Measurements from ENCODE around the gene TAS2R43. TPM values are rescaled to one million over a fixed set of nuclear protein-coding genes. Genes with fewer than 3 reads are reported as not detected.

The TAS2R43 gene
- polyA plus RNA-seq, 1 experiment = not detected

GRCh38 chr12:11078246-11078645, 13.9 kb downstream of the TAS2R43 start:
- no peak for TF ChIP-seq CTCF (IDR thresholded peaks at IDR 0.05; ENCODE audit: low read depth, low read length)
- POLR2A ChIA-PET = no interaction called here
- Histone ChIP-seq H3K9me3 (ENCODE audit: control insufficient read depth, insufficient read depth, low read length) (no peaks in the 10 kb centered on the region), H3K27ac (ENCODE audit: low read depth, low read length) (no peak overlapping the region), H3K27me3 (ENCODE audit: control insufficient read depth, insufficient read depth, low read length) (no peaks in the 10 kb centered on the region), H3K4me3 (ENCODE audit: low read depth, low read length) (no peak overlapping the region)
- DNase-seq (ENCODE audit: low read depth, low spot score) = no peak
- CTCF ChIA-PET = no interaction called here

GRCh38 chr12:11075642-11076041, 16.5 kb downstream of the TAS2R43 start:
- no peak overlapping the region for H3K4me3 ChIP-seq (ENCODE audit: low read depth, low read length)
- TF ChIP-seq CTCF (IDR thresholded peaks at IDR 0.05; ENCODE audit: low read depth, low read length) = no peak
- ChIA-PET CTCF (no interaction called here), POLR2A (interaction anchor here (0.5 kb wide), 1 partner anchor 56 kb away, joined by 3 read pairs; no protein-coding TSS in a partner anchor)
- no peaks in the 10 kb centered on the region for H3K9me3 ChIP-seq (ENCODE audit: control insufficient read depth, insufficient read depth, low read length)
- H3K27me3 ChIP-seq (ENCODE audit: control insufficient read depth, insufficient read depth, low read length) = no peaks in the 10 kb centered on the region
- no peak overlapping the region for H3K27ac ChIP-seq (ENCODE audit: low read depth, low read length)
- DNase-seq (ENCODE audit: low read depth, low spot score) = no peak

- H3K4me3 ChIP-seq (ENCODE audit: low read depth, low read length) = no peak overlapping the region
- H3K27ac ChIP-seq (ENCODE audit: low read depth, low read length) = no peak overlapping the region
- TF ChIP-seq CTCF (IDR thresholded peaks at IDR 0.05; ENCODE audit: low read depth, low read length) = no peak
- H3K9me3 ChIP-seq (ENCODE audit: control insufficient read depth, insufficient read depth, low read length) = no peaks in the 10 kb centered on the region
- DNase-seq (ENCODE audit: low read depth, low spot score) = no peak
- ChIA-PET POLR2A (no interaction called here), CTCF (no interaction called here)
- no peaks in the 10 kb centered on the region for H3K27me3 ChIP-seq (ENCODE audit: control insufficient read depth, insufficient read depth, low read length)
Measured at GRCh38 chr12:11071414-11071813, 20.7 kb downstream of the TAS2R43 start.

- CTCF ChIA-PET = no interaction called here
- Histone ChIP-seq H3K9me3 (ENCODE audit: control insufficient read depth, insufficient read depth, low read length) (no peaks in the 10 kb centered on the region), H3K4me3 (ENCODE audit: low read depth, low read length) (no peak overlapping the region), H3K27me3 (ENCODE audit: control insufficient read depth, insufficient read depth, low read length) (no peaks in the 10 kb centered on the region), H3K27ac (ENCODE audit: low read depth, low read length) (no peak overlapping the region)
- DNase-seq (ENCODE audit: low read depth, low spot score) = no peak
- POLR2A ChIA-PET = no interaction called here
- no peak for TF ChIP-seq CTCF (IDR thresholded peaks at IDR 0.05; ENCODE audit: low read depth, low read length)
Measured at GRCh38 chr12:11070999-11071398, 21.1 kb downstream of the TAS2R43 start.

- Histone ChIP-seq H3K9me3 (ENCODE audit: control insufficient read depth, insufficient read depth, low read length) (no peaks in the 10 kb centered on the region), H3K4me3 (ENCODE audit: low read depth, low read length) (no peak overlapping the region), H3K27ac (ENCODE audit: low read depth, low read length) (no peak overlapping the region), H3K27me3 (ENCODE audit: control insufficient read depth, insufficient read depth, low read length) (no peaks in the 10 kb centered on the region)
- CTCF ChIA-PET = no interaction called here
- no peak for DNase-seq (ENCODE audit: low read depth, low spot score)
- TF ChIP-seq CTCF (IDR thresholded peaks at IDR 0.05; ENCODE audit: low read depth, low read length) = no peak
- POLR2A ChIA-PET = no interaction called here
Measured at GRCh38 chr12:11069854-11070365, 22.2 kb downstream of the TAS2R43 start.
